GM13977 (cell line): Measurements from ENCODE around the gene PCDH9.

Source experiments
- DNase-seq: peaks from one replicate; pipeline ENCODE4 v3.0.0; 2012; ENCODE audit warnings: low spot score
- CTCF ChIP-seq: IDR thresholded peaks from 2 replicates; pipeline ENCODE4 v1.5.1; 2012; ENCODE audit warnings: mild to moderate bottlenecking, control low read depth; ENCODE audit not compliant: insufficient read depth; ENCODE audit errors: extremely low read depth, missing control alignments
- in situ Hi-C: fragments of 300-500 bp; cut with MboI; formaldehyde crosslinking; loops from one replicate; pipeline ENCODE4 v1.12.0; 2022; ENCODE audit warnings: low sequenced_read_pairs, low pct_unique_long_range_greater_than_20kb, mixed read lengths, inconsistent platforms; ENCODE audit not compliant: unreplicated experiment

PCDH9 gene

GRCh38 chr13:66534561-66534960 lies 695.6 kb downstream of the PCDH9 start:
- no peak for DNase-seq
- no peak for TF ChIP-seq CTCF
- in situ Hi-C loops = no loop called here

- TF ChIP-seq CTCF = no peak
- in situ Hi-C loops = no loop called here
- DNase-seq = no peak
Observed at GRCh38 chr13:66532845-66533244, 697.3 kb downstream of the PCDH9 start.

- in situ Hi-C loops = no loop called here
- DNase-seq = no peak
- TF ChIP-seq CTCF = no peak
Observed at GRCh38 chr13:66532146-66532545, 698.0 kb downstream of the PCDH9 start.

GRCh38 chr13:66530686-66531085 lies 699.5 kb downstream of the PCDH9 start:
- in situ Hi-C loops = no loop called here
- no peak for TF ChIP-seq CTCF

GRCh38 chr13:66530158-66530557 lies 700.0 kb downstream of the PCDH9 start:
- no peak for TF ChIP-seq CTCF
- in situ Hi-C loops = no loop called here
- no peak for DNase-seq

More at GRCh38 chr13:66530686-66531085, 699.5 kb downstream of the PCDH9 start:
- DNase-seq = no peak

- DNase-seq = no peak
- in situ Hi-C loops = no loop called here
- no peak for TF ChIP-seq CTCF
Observed at GRCh38 chr13:66528944-66529576, 701.1 kb downstream of the PCDH9 start.

GRCh38 chr13:66528180-66528579 lies 702.0 kb downstream of the PCDH9 start:
- in situ Hi-C loops = no loop called here
- TF ChIP-seq CTCF = no peak
- no peak for DNase-seq
